Measurements from ENCODE around the gene MEGF11.

DNA sequence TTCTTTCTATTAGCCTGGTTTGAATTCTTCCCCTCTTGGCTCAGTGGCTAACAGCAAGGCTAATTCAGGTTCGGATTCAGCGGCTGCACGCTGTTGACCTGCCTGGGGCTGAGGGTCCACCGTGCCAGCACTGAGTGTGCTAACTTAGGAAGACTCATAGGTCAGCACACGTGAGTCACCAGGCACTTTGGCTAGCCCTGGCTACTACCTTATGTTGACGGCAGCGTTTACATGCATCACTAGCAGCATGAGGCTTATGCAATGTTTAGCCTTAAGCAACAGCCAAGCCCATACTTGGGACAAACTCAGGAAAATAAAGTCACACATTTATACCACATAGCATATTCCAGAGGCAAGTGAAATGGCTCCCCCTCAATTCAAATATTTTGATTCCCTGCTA is 246.6 kb downstream of the MEGF11 start:
- TF ChIP-seq, protein P1, sequence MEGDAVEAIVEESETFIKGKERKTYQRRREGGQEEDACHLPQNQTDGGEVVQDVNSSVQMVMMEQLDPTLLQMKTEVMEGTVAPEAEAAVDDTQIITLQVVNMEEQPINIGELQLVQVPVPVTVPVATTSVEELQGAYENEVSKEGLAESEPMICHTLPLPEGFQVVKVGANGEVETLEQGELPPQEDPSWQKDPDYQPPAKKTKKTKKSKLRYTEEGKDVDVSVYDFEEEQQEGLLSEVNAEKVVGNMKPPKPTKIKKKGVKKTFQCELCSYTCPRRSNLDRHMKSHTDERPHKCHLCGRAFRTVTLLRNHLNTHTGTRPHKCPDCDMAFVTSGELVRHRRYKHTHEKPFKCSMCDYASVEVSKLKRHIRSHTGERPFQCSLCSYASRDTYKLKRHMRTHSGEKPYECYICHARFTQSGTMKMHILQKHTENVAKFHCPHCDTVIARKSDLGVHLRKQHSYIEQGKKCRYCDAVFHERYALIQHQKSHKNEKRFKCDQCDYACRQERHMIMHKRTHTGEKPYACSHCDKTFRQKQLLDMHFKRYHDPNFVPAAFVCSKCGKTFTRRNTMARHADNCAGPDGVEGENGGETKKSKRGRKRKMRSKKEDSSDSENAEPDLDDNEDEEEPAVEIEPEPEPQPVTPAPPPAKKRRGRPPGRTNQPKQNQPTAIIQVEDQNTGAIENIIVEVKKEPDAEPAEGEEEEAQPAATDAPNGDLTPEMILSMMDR (IDR thresholded peaks at IDR 0.05) = no peak
- TF ChIP-seq POLR2A (IDR thresholded peaks at IDR 0.05) (no peak), POLR2AphosphoS5 (IDR thresholded peaks at IDR 0.05) (no peak)
